Keratinocyte (primary cell): ENCODE data around the gene NUP133.

Experiments used
- EZH2 ChIP-seq: IDR thresholded peaks from one replicate; pipeline ENCODE4 v1.6.1; 2012; ENCODE audit warnings: inconsistent platforms, mild to moderate bottlenecking, low read length, moderate library complexity
- TF ChIP-seq, protein P1 (sequence below), 3 experiments: IDR thresholded peaks in 1 of 3; conservative IDR thresholded peaks in 1 of 3; optimal IDR thresholded peaks in 1 of 3; 2 replicates in 2 of 3; 3 replicates in 1 of 3; pipeline versions ENCODE3 to v1.5.1; 2011; ENCODE audit warnings: low read length in 3 of 3, mild to moderate bottlenecking in 3 of 3, moderate library complexity in 2 of 3, control low read depth in 1 of 3, inconsistent platforms in 1 of 3; ENCODE audit not compliant: insufficient read depth in 2 of 3; ENCODE audit errors: extremely low read depth in 1 of 3

DNA sequence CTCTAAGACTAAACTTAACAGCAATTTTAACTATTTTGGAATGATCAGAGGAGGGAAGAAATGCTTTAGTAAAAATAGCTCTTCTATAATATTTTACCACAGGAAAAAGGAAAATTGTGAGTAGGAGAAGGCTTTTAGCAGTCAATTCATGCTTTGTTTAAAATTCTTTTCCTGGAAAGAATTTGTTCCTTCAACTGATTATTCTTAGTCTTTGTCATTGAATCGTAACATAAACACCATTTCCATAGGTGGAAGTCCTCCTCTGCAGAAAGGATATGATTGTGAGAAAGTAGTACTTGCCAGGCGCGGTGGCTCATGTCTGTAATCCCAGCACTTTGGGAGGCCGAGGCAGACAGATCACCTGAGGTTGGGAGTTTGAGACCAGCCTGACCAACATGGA is 62.3 kb downstream of the NUP133 start:
- TF ChIP-seq, protein P1, sequence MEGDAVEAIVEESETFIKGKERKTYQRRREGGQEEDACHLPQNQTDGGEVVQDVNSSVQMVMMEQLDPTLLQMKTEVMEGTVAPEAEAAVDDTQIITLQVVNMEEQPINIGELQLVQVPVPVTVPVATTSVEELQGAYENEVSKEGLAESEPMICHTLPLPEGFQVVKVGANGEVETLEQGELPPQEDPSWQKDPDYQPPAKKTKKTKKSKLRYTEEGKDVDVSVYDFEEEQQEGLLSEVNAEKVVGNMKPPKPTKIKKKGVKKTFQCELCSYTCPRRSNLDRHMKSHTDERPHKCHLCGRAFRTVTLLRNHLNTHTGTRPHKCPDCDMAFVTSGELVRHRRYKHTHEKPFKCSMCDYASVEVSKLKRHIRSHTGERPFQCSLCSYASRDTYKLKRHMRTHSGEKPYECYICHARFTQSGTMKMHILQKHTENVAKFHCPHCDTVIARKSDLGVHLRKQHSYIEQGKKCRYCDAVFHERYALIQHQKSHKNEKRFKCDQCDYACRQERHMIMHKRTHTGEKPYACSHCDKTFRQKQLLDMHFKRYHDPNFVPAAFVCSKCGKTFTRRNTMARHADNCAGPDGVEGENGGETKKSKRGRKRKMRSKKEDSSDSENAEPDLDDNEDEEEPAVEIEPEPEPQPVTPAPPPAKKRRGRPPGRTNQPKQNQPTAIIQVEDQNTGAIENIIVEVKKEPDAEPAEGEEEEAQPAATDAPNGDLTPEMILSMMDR (optimal IDR thresholded peaks at IDR 0.05 in 1 of 3, IDR thresholded peaks at IDR 0.05 in 1 of 3, conservative IDR thresholded peaks at IDR 0.05 in 1 of 3; ENCODE audit: extremely low read depth in 1 of 3, insufficient read depth in 2 of 3, low read length in 3 of 3), result no peak
- no peak for TF ChIP-seq EZH2
